Stimulated activated naive B cell treated with anti-CD40 and anti-IgM and Interleukin-4, amounts not matched to agents 10 μg/mL and 1 μg/mL and 100 μg/mL, for 72 hours (primary cell): ENCODE data around the gene GPR137.
A peak's percentile ranks its signal among the peaks of the same experiment; 100 is the strongest.
"Not testable (repeated sequence)": the region's sequence is repeated elsewhere in the genome, so short reads cannot be mapped to it uniquely, and the experiment has no call there.

Experiments
- ATAC-seq, 2 donors: fragments of 150-1000 bp; cut with Tn5 transposase; replicated peaks; 2 replicates each; pipeline ENCODE4 v1.10.0; 2021; ENCODE audit warnings: moderate library complexity in 1 of 2
- DNase-seq: peaks from one replicate; pipeline ENCODE4 v3.0.0; 2021
- H3K27ac Mint-ChIP-seq: one replicate; pipeline ENCODE4 v1.8.0; 2022; ENCODE audit warnings: mild to moderate bottlenecking, mixed read lengths
- H3K27me3 Mint-ChIP-seq, 2 donors: one replicate each; pipeline ENCODE4 v1.8.0; 2022; ENCODE audit warnings: mixed read lengths in 2 of 2
- H3K36me3 Mint-ChIP-seq, 2 donors: one replicate each; pipeline ENCODE4 v1.8.0; 2022; ENCODE audit warnings: mixed read lengths in 2 of 2, mild to moderate bottlenecking in 1 of 2
- H3K4me1 Mint-ChIP-seq, 2 donors: one replicate each; pipeline ENCODE4 v1.8.0; 2022; ENCODE audit warnings: mixed read lengths in 2 of 2, mild to moderate bottlenecking in 1 of 2
- H3K4me3 Mint-ChIP-seq, 2 donors: one replicate each; pipeline ENCODE4 v1.8.0; 2022; ENCODE audit warnings: mild to moderate bottlenecking in 2 of 2, mixed read lengths in 2 of 2, moderate library complexity in 1 of 2
- H3K9me3 Mint-ChIP-seq, 2 donors: one replicate each; pipeline ENCODE4 v1.8.0; 2022; ENCODE audit warnings: mixed read lengths in 2 of 2, mild to moderate bottlenecking in 1 of 2

The GPR137 gene

GRCh38 chr11:64245797-64246620 lies 39.6 kb upstream of the GPR137 start:
- H3K9me3 Mint-ChIP-seq: no peaks in the 10 kb centered on the region
- H3K27me3 Mint-ChIP-seq: no peaks in the 10 kb centered on the region
- DNase-seq: peak; percentile 62
- peak overlapping the region; percentile 96 for H3K27ac Mint-ChIP-seq
- H3K4me3 Mint-ChIP-seq: peak overlapping the region; percentile 94 to 95
- peaks cover 24 to 64% of the 10 kb centered on the region in 2 donors for H3K4me1 Mint-ChIP-seq
- ATAC-seq: peak in 1 of 2 donors; percentile 3
- H3K36me3 Mint-ChIP-seq: peaks cover 11 to 31% of the 10 kb centered on the region in 2 donors

GRCh38 chr11:64246621-64246870 lies 39.1 kb upstream of the GPR137 start:
- H3K27me3 Mint-ChIP-seq, DNase-seq, H3K9me3 Mint-ChIP-seq: not testable (repeated sequence)
- ATAC-seq: peak; percentile 8 to 9
- peaks cover 10 to 29% of the 10 kb centered on the region in 2 donors for H3K36me3 Mint-ChIP-seq
- peaks cover 23 to 67% of the 10 kb centered on the region in 2 donors for H3K4me1 Mint-ChIP-seq
- H3K4me3 Mint-ChIP-seq: peak overlapping the region; percentile 89 to 94
- peak overlapping the region; percentile 90 for H3K27ac Mint-ChIP-seq

- DNase-seq: peak; percentile 77
- peak within 1 kb of the TSS; percentile 94 to 95 for H3K4me3 Mint-ChIP-seq
- H3K27me3 Mint-ChIP-seq: no peaks in the 10 kb centered on the region
- H3K9me3 Mint-ChIP-seq: no peaks in the 10 kb centered on the region
- H3K4me1 Mint-ChIP-seq: peaks cover 27 to 70% of the 10 kb centered on the region in 2 donors
- H3K36me3 Mint-ChIP-seq: peaks cover 10 to 27% of the 10 kb centered on the region in 2 donors
- peak; percentile 57 to 67 for ATAC-seq
- H3K27ac Mint-ChIP-seq: peak within 1 kb of the TSS; percentile 96
These were observed 38.5 kb upstream of the GPR137 start, which contains the start of gene PPP1R14B for GRCh38 chr11:64246871-64247728. PPP1R14B (minus strand) TSS chr11:64246943; CDS start chr11:64246673, 270 bp downstream.

- no peak for DNase-seq
- Mint-ChIP-seq H3K36me3 (peaks cover 6 to 19% of the 10 kb centered on the region in 2 donors), H3K4me1 (peaks cover 25 to 68% of the 10 kb centered on the region in 2 donors), H3K9me3 (no peaks in the 10 kb centered on the region), H3K27me3 (no peaks in the 10 kb centered on the region), H3K27ac (peak overlapping the region; percentile 20), H3K4me3 (peak overlapping the region; percentile 89 to 94)
- ATAC-seq: no peak
These were observed 37.7 kb upstream of the GPR137 start for GRCh38 chr11:64247729-64248531.

DNA sequence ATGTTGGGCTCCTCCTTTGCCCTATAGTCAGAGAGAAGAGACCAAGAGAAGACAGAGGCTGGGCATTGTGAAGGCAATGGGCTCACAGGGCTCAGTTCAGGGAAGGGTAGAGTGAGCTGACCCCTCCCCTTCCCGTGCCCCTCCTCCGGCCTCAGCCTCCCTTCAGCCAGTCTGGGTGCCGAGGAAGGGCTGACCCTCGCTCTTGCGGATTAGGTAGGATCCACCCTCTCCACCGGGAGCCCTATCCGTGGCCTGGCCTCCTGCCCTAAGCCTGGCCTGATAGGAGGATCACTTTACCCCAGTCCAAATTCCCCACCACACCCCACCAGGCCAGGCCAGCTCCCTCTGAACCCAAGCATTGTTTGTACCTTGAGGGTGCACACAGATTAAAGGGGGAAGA lies 37.1 kb upstream of the GPR137 start:
- H3K27me3 Mint-ChIP-seq: no peaks in the 10 kb centered on the region

GRCh38 chr11:64249038-64249437 lies 36.6 kb upstream of the GPR137 start:
- no peaks in the 10 kb centered on the region for H3K9me3 Mint-ChIP-seq
- DNase-seq (no peak), ATAC-seq (no peak)
- no peak overlapping the region for H3K27ac Mint-ChIP-seq
- H3K4me3 Mint-ChIP-seq: no peak overlapping the region
- H3K36me3 Mint-ChIP-seq: peaks cover 0 to 12% of the 10 kb centered on the region in 2 donors
- peaks cover 22 to 66% of the 10 kb centered on the region in 2 donors for H3K4me1 Mint-ChIP-seq
- H3K27me3 Mint-ChIP-seq: no peaks in the 10 kb centered on the region

More for the DNA sequence above, 37.1 kb upstream of the GPR137 start:
- DNase-seq (no peak), ATAC-seq (no peak)
- Mint-ChIP-seq H3K4me3 (peak overlapping the region in 1 of 2 donors; percentile 94), H3K9me3 (no peaks in the 10 kb centered on the region), H3K36me3 (peaks cover under 1 to 13% of the 10 kb centered on the region in 2 donors), H3K4me1 (peaks cover 20 to 66% of the 10 kb centered on the region in 2 donors), H3K27ac (peak overlapping the region; percentile 20)

- peak overlapping the region; percentile 37 for H3K27ac Mint-ChIP-seq
These were observed 35.9 kb upstream of the GPR137 start for GRCh38 chr11:64249563-64250414.

GRCh38 chr11:64250415-64251015 lies 35.1 kb upstream of the GPR137 start:
- ATAC-seq: no peak

More at GRCh38 chr11:64249563-64250414, 35.9 kb upstream of the GPR137 start:
- H3K4me3 Mint-ChIP-seq: peak overlapping the region in 1 of 2 donors; percentile 86
- H3K27me3 Mint-ChIP-seq: no peaks in the 10 kb centered on the region
- H3K9me3 Mint-ChIP-seq: no peaks in the 10 kb centered on the region
- DNase-seq (no peak), ATAC-seq (no peak)
- H3K4me1 Mint-ChIP-seq: peaks cover 23 to 62% of the 10 kb centered on the region in 2 donors
- H3K36me3 Mint-ChIP-seq: peaks cover 0 to 9% of the 10 kb centered on the region in 2 donors

DNA sequence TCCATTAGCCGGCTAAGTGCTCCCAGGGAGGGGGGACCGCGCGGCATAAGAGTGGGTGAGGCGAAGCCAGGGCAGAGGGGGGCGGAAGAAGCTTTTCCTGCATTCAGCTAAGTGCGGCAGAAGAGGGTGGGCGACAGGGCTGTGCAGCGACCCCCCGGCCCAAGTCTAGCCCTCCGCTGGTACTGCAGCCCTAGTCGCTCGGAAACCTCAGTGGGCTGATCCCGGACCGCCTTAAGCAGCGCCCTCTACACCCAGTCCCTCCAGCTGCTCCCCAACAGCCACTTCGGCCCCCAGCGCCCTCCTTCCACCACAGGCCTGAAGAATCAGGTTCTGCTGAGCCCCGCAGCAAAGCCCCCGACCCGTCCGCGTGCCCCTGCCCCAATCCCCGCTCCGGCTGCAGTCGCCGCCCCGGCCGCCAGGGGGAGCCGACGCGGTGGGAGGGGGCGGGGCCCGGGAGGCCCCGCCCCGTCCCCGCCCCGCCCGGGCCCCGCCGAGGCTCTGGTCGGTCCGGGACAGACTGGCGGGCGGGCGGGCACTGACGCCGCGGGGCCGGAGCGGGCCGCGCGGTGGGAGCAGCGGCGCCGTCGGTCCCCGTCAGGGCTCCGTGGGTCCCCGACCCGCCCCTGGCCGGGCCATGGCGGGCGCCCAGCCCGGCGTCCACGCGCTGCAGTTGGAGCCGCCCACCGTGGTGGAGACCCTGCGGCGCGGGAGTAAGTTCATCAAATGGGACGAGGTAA lies 34.5 kb upstream of the GPR137 start, which contains the start of gene PLCB3:
PLCB3 (plus strand) TSS at position 515 of the 737 bp plus-strand sequence; CDS start at position 635, 120 bp downstream.
- peak; percentile 65 for ATAC-seq
- H3K27me3 Mint-ChIP-seq: no peaks in the 10 kb centered on the region
- DNase-seq: no peak
- H3K36me3 Mint-ChIP-seq: peaks cover 1 to 7% of the 10 kb centered on the region in 2 donors
- H3K4me1 Mint-ChIP-seq: peaks cover 23 to 55% of the 10 kb centered on the region in 2 donors
- peak within 1 kb of the TSS; percentile 89 for H3K27ac Mint-ChIP-seq
- peak within 1 kb of the TSS; percentile 93 to 96 for H3K4me3 Mint-ChIP-seq
- no peaks in the 10 kb centered on the region for H3K9me3 Mint-ChIP-seq

More at GRCh38 chr11:64250415-64251015, 35.1 kb upstream of the GPR137 start:
- no peak for DNase-seq
- Mint-ChIP-seq H3K9me3 (no peaks in the 10 kb centered on the region), H3K4me3 (peak overlapping the region; percentile 82 to 86), H3K4me1 (peaks cover 23 to 55% of the 10 kb centered on the region in 2 donors), H3K27me3 (no peaks in the 10 kb centered on the region), H3K27ac (no peak overlapping the region), H3K36me3 (peaks cover 0 to 12% of the 10 kb centered on the region in 2 donors)

GRCh38 chr11:64251753-64252002 lies 34.0 kb upstream of the GPR137 start:
- H3K36me3 Mint-ChIP-seq: peaks cover 4 to 9% of the 10 kb centered on the region in 2 donors
- DNase-seq (no peak), ATAC-seq (no peak)
- peak overlapping the region; percentile 93 to 96 for H3K4me3 Mint-ChIP-seq
- peaks cover 23 to 55% of the 10 kb centered on the region in 2 donors for H3K4me1 Mint-ChIP-seq
- H3K9me3 Mint-ChIP-seq: no peaks in the 10 kb centered on the region
- H3K27ac Mint-ChIP-seq: peak overlapping the region; percentile 89
- H3K27me3 Mint-ChIP-seq: no peaks in the 10 kb centered on the region

DNA sequence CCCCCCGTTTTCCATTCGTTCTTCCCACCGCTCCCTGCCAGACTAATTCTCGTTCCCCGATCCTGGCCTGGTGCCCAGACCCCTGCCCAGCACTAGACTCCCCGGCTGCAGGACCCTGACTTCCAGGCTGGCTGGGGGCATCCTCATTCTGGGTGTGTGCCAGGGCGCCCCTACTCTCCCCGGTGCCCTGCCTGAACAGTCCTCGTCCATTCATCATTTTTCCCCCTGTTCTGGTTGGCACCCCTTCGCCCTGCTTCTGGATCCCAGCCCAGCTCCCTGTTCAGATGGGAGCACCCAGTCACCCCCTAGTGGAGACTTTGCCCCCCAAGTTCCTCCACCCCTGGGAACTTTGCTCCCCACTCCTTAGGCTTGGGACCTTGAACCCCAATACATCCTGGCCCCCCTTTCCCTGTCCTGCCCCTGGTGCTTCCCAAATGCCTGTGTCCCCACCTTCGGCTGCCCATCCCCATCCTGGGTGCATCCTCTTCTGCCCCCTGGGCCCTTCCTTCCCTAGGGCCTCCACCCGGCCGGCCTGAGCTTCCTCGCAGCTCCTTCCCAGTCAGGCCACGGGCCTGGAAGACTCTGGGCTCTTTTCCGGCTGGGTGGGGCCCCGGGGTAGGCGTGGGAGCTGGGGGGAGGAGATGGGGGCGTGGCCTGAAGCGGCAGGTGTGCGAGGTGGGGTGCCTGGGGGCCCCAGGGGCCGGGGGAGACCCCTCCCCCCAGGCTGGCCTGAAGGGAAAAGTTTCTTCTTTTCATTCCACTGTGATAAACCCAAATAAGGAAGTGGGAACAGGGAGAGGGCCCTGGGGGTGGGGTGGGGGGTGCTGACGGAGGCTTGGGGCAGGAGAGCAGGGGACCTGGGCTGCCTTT lies 33.4 kb upstream of the GPR137 start:
- H3K4me3 Mint-ChIP-seq: peak overlapping the region; percentile 93 to 96
- ATAC-seq: no peak
- peaks cover 20 to 49% of the 10 kb centered on the region in 2 donors for H3K4me1 Mint-ChIP-seq
- no peak for DNase-seq
- peaks cover 5 to 10% of the 10 kb centered on the region in 2 donors for H3K36me3 Mint-ChIP-seq
- peak overlapping the region; percentile 89 for H3K27ac Mint-ChIP-seq
- no peaks in the 10 kb centered on the region for H3K27me3 Mint-ChIP-seq
- no peaks in the 10 kb centered on the region for H3K9me3 Mint-ChIP-seq
